Ascending aorta (tissue), 2 donors: ENCODE results near the gene MAN1C1. TPM values are rescaled to one million over a fixed set of nuclear protein-coding genes. Genes with fewer than 3 reads are reported as not detected.

Source experiments
- DNase-seq, 2 donors: peaks; one replicate each; pipeline ENCODE4 v3.0.0-alpha.2; 2019; ENCODE audit warnings: low spot score in 2 of 2
- H3K27ac ChIP-seq, 2 donors: fragments of 200-600 bp; sonication (generic); one replicate each; pipeline ENCODE4 v1.5.1; 2016 to 2017; ENCODE audit warnings: mild to moderate bottlenecking in 1 of 2
- H3K27me3 ChIP-seq: fragments of 200-600 bp; sonication (generic); one replicate; pipeline ENCODE4 v1.5.1; 2017
- H3K36me3 ChIP-seq, 2 donors: fragments of 200-600 bp; sonication (generic); one replicate each; pipeline ENCODE4 v1.5.1; 2016
- H3K4me1 ChIP-seq, 2 donors: fragments of 200-600 bp; sonication (generic); one replicate each; pipeline ENCODE4 v1.5.1; 2016 to 2017; ENCODE audit warnings: mild to moderate bottlenecking in 1 of 2
- H3K4me3 ChIP-seq, 2 donors: fragments of 200-600 bp; sonication (generic); one replicate each; pipeline ENCODE4 v1.5.1; 2016 to 2017; ENCODE audit warnings: mild to moderate bottlenecking in 1 of 2
- H3K9me3 ChIP-seq, 2 donors: fragments of 200-600 bp; sonication (generic); one replicate each; pipeline ENCODE4 v1.5.1; 2016
- intact Hi-C: fragments of 100-400 bp; cut with DNase I; formaldehyde crosslinking; loops from one replicate; pipeline ENCODE4 v1.15.1; 2023
- total RNA-seq: library from RNA; depleted of rRNA; stranded (reverse); fragments of >200 nt; gene quantifications from one replicate; pipeline ENCODE4 v1.1.0, GENCODE V29; 2016
- TF ChIP-seq, protein P1 (sequence below), 3 experiments: fragments of 200-600 bp in 2 of 3; fragments of 450-650 bp in 1 of 3; sonication (generic) in 2 of 3; IDR thresholded peaks; one replicate each; pipeline ENCODE4 v1.5.1; 2016 to 2019; ENCODE audit warnings: antibody characterized with exemption in 3 of 3, mild to moderate bottlenecking in 1 of 3, moderate library complexity in 1 of 3

MAN1C1 gene
- total RNA-seq, 1 donor from 2014 or later = 14.3 TPM

DNA sequence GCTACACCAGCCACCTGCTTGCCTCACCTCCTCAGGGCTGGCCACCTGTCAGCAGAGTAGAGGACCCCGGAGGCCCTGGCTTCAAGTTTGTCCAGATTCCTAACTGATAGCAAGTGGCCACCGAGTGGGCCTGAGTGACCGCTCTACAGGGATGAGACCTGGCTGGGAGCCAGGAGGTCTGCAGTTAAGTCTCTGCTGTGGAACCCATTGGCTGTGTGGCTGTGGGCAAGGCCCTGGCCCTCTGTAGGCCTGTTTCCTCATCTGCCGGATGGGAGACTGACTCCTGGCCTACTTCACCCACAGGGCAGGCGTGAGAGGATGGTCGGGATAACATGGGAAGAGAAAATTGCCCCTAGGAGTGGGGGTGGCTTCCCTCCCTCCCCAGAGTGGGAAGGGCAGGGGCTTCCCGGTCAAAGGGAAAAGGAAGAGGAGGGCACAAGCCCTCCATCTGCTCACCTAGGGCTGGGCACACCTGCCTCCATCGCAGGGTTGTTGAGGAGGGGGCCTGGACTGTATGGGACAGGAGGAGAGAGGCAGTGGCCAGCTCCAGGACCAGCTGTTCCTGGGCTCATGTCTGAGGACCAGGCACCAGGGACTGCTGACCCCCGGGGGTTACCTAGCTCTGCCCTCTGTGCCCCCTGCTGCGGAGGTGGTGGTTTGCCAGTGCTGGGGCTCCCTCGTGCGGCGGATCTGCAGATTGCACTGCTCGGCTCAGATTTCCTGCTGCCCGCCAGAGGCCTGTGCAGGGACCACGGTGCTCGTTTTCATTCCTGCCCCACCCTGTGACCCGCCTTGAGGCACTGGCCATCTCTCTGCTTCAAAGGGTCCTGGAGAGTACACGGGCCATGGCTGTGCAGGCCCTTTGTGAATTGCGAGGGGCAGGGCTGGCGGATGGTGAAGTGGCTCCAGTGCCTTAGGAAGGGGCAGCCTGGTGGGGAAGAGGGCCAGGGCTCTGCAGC, 194.0 kb downstream of the MAN1C1 start:
- intact Hi-C loops = no loop called here
- Histone ChIP-seq H3K9me3 (no peaks in the 10 kb centered on the region), H3K27ac (no peak overlapping the region), H3K4me1 (peaks cover 8 to 20% of the 10 kb centered on the region in 2 donors), H3K27me3 (no peaks in the 10 kb centered on the region), H3K36me3 (peaks cover 55 to 81% of the 10 kb centered on the region in 2 donors), H3K4me3 (no peak overlapping the region)
- DNase-seq = peak in 1 of 2 donors; percentile 86
- TF ChIP-seq, protein P1, sequence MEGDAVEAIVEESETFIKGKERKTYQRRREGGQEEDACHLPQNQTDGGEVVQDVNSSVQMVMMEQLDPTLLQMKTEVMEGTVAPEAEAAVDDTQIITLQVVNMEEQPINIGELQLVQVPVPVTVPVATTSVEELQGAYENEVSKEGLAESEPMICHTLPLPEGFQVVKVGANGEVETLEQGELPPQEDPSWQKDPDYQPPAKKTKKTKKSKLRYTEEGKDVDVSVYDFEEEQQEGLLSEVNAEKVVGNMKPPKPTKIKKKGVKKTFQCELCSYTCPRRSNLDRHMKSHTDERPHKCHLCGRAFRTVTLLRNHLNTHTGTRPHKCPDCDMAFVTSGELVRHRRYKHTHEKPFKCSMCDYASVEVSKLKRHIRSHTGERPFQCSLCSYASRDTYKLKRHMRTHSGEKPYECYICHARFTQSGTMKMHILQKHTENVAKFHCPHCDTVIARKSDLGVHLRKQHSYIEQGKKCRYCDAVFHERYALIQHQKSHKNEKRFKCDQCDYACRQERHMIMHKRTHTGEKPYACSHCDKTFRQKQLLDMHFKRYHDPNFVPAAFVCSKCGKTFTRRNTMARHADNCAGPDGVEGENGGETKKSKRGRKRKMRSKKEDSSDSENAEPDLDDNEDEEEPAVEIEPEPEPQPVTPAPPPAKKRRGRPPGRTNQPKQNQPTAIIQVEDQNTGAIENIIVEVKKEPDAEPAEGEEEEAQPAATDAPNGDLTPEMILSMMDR (IDR thresholded peaks at IDR 0.05) = peak; percentile 88 to 96 (median 95)

DNA sequence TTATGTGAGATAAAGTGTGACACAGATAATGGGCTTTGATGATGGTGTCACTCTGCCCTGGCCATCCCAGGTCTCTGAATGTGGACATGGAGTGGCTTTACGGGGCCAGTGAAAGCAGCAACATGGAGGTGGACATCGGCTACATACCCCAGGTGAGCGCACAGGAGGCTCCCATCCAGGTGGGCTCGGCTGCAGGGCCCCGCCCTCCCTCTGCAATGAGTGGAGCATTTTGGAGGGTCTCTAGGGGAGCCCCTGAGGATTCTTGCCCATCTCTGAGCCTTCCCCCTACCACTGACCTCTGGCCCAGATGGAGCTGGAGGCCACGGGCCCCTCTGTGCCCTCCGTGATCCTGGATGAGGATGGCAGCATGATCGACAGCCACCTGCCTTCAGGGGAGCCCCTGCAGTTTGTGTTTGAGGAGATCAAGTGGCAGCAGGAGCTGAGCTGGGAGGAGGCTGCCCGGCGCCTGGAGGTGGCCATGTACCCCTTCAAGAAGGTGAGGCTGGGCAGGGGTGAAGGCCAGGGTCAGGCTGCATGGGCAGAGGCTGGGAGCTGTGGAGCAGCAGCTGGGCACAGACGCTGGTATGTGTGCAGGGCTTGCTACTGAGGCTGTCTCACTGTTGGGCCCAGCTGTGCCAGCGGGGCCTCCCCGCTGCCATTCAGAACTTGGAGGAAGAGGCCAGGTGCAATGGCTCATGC, 194.9 kb downstream of the MAN1C1 start:
- peaks cover 64 to 87% of the 10 kb centered on the region in 2 donors for H3K36me3 ChIP-seq
- H3K27ac ChIP-seq = no peak overlapping the region
- H3K27me3 ChIP-seq = no peaks in the 10 kb centered on the region
- H3K9me3 ChIP-seq = no peaks in the 10 kb centered on the region
- intact Hi-C loops = no loop called here
- DNase-seq = no peak
- H3K4me3 ChIP-seq = no peak overlapping the region
- peaks cover 0 to 11% of the 10 kb centered on the region in 2 donors for H3K4me1 ChIP-seq
- TF ChIP-seq, protein P1 (IDR thresholded peaks at IDR 0.05) = no peak

DNA sequence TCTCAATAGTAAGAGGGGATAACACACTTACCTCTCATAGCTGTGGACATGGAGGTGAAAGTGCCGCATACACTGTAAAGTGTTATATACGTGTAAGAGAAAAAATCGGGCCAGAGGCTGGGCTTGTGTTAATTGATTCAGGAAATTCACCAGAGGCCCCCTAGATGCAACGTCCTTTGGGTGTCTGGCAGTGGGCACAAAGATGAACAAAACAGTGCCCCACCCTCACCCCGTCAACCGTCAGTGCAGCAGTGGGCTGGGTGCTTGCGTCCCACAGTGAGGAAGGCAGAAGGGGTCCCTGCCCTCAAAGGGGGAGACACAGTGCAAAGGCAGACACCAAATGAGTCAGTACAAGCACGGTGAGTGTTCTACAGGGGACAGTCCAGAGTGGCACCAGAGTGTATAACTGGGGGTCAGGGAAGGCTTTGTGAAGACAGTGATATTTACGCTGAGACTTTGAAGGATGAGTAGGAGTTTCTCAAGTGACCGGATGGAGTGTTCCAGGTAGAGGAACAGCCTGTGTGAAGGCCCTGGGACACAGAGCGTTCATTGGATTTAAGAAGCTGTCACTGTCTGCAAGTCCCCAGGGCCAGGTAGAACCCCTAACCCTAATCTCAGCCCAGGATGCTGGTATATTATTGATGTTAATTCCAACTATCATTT, 196.6 kb downstream of the MAN1C1 start:
- no peak for DNase-seq
- H3K36me3 ChIP-seq = peaks cover 59 to 75% of the 10 kb centered on the region in 2 donors
- no peaks in the 10 kb centered on the region for H3K27me3 ChIP-seq
- TF ChIP-seq, protein P1 (IDR thresholded peaks at IDR 0.05) = no peak
- H3K27ac ChIP-seq = no peak overlapping the region
- intact Hi-C loops = no loop called here
- no peak overlapping the region for H3K4me3 ChIP-seq
- H3K4me1 ChIP-seq = peaks cover 0 to 7% of the 10 kb centered on the region in 2 donors
- H3K9me3 ChIP-seq = no peaks in the 10 kb centered on the region

DNA sequence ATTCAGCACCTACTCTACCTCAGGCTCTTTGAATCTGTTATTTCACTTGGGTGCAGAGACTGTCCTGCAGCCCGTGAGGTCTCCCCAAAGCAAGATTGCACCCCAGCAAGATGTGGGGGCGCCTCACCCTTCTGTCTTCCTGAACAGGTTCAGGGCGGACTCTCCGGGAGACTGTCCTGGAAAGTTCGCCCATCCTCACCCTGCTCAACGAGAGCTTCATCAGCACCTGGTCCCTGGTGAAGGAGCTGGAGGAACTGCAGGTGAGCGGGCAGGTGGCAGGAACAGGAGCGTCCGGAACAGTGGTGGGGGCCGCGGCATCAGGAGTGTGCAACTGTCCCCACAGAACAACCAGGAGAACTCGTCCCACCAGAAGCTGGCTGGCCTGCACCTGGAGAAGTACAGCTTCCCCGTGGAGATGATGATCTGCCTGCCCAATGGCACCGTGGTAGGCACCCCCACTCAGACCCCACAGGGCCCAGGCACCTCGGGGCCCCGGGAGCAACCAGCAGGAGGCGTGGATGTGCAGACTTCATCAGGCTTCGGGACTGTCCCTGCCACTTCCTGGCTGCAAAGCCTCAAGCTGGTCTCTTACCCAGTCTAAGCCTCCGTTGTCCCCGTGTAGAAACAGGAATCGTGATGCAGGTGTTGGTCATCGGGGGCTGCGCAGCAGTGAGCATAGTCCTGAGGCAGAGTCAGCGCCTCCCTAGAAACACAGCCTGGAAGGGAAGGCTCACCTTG, 197.3 kb downstream of the MAN1C1 start:
- Histone ChIP-seq H3K4me1 (peaks cover 4 to 11% of the 10 kb centered on the region in 2 donors), H3K27me3 (no peaks in the 10 kb centered on the region), H3K9me3 (no peaks in the 10 kb centered on the region), H3K4me3 (no peak overlapping the region), H3K27ac (no peak overlapping the region), H3K36me3 (peaks cover 52 to 68% of the 10 kb centered on the region in 2 donors)
- intact Hi-C loops = no loop called here
- DNase-seq = no peak
- TF ChIP-seq, protein P1 (IDR thresholded peaks at IDR 0.05) = no peak

DNA sequence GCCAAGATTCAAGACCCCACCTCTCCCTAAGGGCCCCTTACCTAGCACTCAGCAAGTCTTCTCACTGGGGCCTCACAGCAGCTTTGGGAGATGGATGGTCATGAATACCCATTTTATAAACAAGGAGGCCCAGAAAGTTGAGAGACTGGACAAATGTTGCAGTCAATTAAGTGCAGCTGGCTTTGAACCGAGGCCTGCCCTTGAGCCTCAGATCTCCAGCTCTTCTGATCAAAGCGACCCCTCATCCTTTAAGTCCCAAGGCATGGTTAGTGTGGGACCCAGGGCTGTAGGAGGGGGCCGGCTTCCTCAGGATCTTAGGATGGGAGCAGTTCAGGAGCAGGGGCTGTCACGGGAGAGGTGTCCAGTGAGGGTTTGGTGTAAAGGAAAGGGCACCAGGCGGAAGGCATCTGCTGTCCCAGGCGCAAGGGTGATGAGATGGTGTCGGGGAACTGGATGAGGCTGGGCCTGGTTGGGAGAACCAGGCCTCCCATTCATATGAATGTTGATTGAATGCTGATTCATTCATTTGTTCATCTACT, 198.0 kb downstream of the MAN1C1 start:
- TF ChIP-seq, protein P1 (IDR thresholded peaks at IDR 0.05) = no peak
- DNase-seq = no peak
- H3K27me3 ChIP-seq = no peaks in the 10 kb centered on the region
- H3K36me3 ChIP-seq = peaks cover 45 to 61% of the 10 kb centered on the region in 2 donors
- intact Hi-C loops = no loop called here
- H3K4me3 ChIP-seq = no peak overlapping the region
- H3K9me3 ChIP-seq = no peaks in the 10 kb centered on the region
- peaks cover 4 to 13% of the 10 kb centered on the region in 2 donors for H3K4me1 ChIP-seq
- H3K27ac ChIP-seq = no peak overlapping the region
